Neural cell (in vitro differentiated cells): ENCODE measurements around the gene DENND1A. TPM values are rescaled to one million over a fixed set of nuclear protein-coding genes. Genes with fewer than 3 reads are reported as not detected.
"Not testable (repeated sequence)": the region's sequence is repeated elsewhere in the genome, so short reads cannot be mapped to it uniquely, and the experiment has no call there.

Experiments used
- H2AFZ ChIP-seq: fragments of 200-600, 300-800 bp; sonication (generic), shearing (Covaris generic); 2 replicates; pipeline ENCODE4 v1.6.0; 2014; ENCODE audit warnings: low read depth, mild to moderate bottlenecking, antibody characterized with exemption, low read length, moderate library complexity
- H3F3A ChIP-seq: fragments of 200-600 bp; shearing (Covaris generic); 2 replicates; pipeline ENCODE4 v1.6.1; 2016; ENCODE audit warnings: mild to moderate bottlenecking, moderate library complexity, mixed read lengths, antibody characterized with exemption, low read length; ENCODE audit not compliant: insufficient read depth, poor library complexity, severe bottlenecking
- H3K27ac ChIP-seq: fragments of 200-600, 300-800 bp; sonication (generic), shearing (Covaris generic); 2 replicates; pipeline ENCODE4 v1.5.1; 2014; ENCODE audit warnings: mild to moderate bottlenecking, low read length, moderate library complexity
- H3K27me3 ChIP-seq: fragments of 300-800, 200-600 bp; sonication (generic), shearing (Covaris generic); 2 replicates; pipeline ENCODE4 v1.6.0; 2014; ENCODE audit warnings: mild to moderate bottlenecking, low read depth, low read length, moderate library complexity; ENCODE audit not compliant: insufficient read depth
- H3K36me3 ChIP-seq: fragments of 300-800, 200-600 bp; sonication (generic), shearing (Covaris generic); 2 replicates; pipeline ENCODE4 v1.5.1; 2014; ENCODE audit warnings: mild to moderate bottlenecking, antibody characterized with exemption, low read length, moderate library complexity; ENCODE audit not compliant: insufficient read depth
- H3K4me2 ChIP-seq: fragments of 300-800, 200-600 bp; sonication (generic), shearing (Covaris generic); 2 replicates; pipeline ENCODE4 v1.6.0; 2014; ENCODE audit warnings: mild to moderate bottlenecking, low read length
- H3K4me3 ChIP-seq: fragments of 300-800, 200-600 bp; sonication (generic), shearing (Covaris generic); 2 replicates; pipeline ENCODE4 v1.5.1; 2014; ENCODE audit warnings: mild to moderate bottlenecking, low read length, moderate library complexity
- H3K79me2 ChIP-seq: fragments of 200-600 bp; shearing (Covaris generic); replicated peaks from 2 replicates; pipeline ENCODE4 v1.6.0; 2014; ENCODE audit warnings: mild to moderate bottlenecking, low read length, moderate library complexity; ENCODE audit not compliant: insufficient read depth
- H3K9ac ChIP-seq: fragments of 300-800, 200-600 bp; sonication (generic), shearing (Covaris generic); 2 replicates; pipeline ENCODE4 v1.6.1; 2016; ENCODE audit warnings: mild to moderate bottlenecking, low read length, mixed read lengths
- H3K9me2 ChIP-seq: fragments of 200-600 bp; shearing (Covaris generic); 2 replicates; pipeline ENCODE4 v1.6.1; 2016; ENCODE audit warnings: mild to moderate bottlenecking, low read length, mixed read lengths; ENCODE audit not compliant: insufficient read depth
- H3K9me3 ChIP-seq: fragments of 200-600, 300-800 bp; sonication (generic), shearing (Covaris generic); 2 replicates; pipeline ENCODE4 v1.6.1; 2016; ENCODE audit warnings: mild to moderate bottlenecking, mixed run types, low read length, moderate library complexity, mixed read lengths
- H4K20me1 ChIP-seq: fragments of 200-600 bp; shearing (Covaris generic); 2 replicates; pipeline ENCODE4 v1.6.1; 2016; ENCODE audit warnings: mild to moderate bottlenecking, mixed run types; ENCODE audit not compliant: insufficient read depth
- EP300 ChIP-seq: fragments of 450-650 bp; conservative IDR thresholded peaks from 2 replicates; pipeline ENCODE4 v1.6.1; 2014; ENCODE audit warnings: antibody characterized with exemption, mild to moderate bottlenecking, moderate library complexity; ENCODE audit not compliant: poor library complexity, severe bottlenecking
- EZH2 ChIP-seq: fragments of 200-600, 300-800 bp; shearing (Covaris generic), sonication (generic); IDR thresholded peaks from 2 replicates; pipeline ENCODE4 v1.6.1; 2014; ENCODE audit warnings: antibody characterized with exemption, low read length, borderline replicate concordance, mild to moderate bottlenecking; ENCODE audit not compliant: insufficient read depth, poor library complexity, severe bottlenecking
- MXI1 ChIP-seq: fragments of 450-650 bp; conservative IDR thresholded peaks from 2 replicates; pipeline ENCODE4 v1.6.1; 2014; ENCODE audit warnings: antibody characterized with exemption, mild to moderate bottlenecking; ENCODE audit not compliant: poor library complexity, severe bottlenecking
- POLR2AphosphoS5 ChIP-seq: IDR thresholded peaks from 2 replicates; pipeline ENCODE4 v1.6.1; 2012
- RAD21 ChIP-seq: fragments of 450-650 bp; conservative IDR thresholded peaks from 2 replicates; pipeline ENCODE4 v1.6.1; 2014; ENCODE audit warnings: antibody characterized with exemption, mild to moderate bottlenecking, moderate library complexity
- REST ChIP-seq: IDR thresholded peaks from 2 replicates; pipeline ENCODE4 v1.6.1; 2012; ENCODE audit warnings: borderline replicate concordance
- SMC3 ChIP-seq: fragments of 450-650 bp; conservative IDR thresholded peaks from 2 replicates; pipeline ENCODE4 v1.6.1; 2014; ENCODE audit warnings: antibody characterized with exemption, mild to moderate bottlenecking, moderate library complexity; ENCODE audit not compliant: poor library complexity
- TAF1 ChIP-seq: IDR thresholded peaks from 2 replicates; pipeline ENCODE4 v1.6.1; 2012; ENCODE audit warnings: low read depth
- polyA minus RNA-seq: library from RNA; depleted of rRNA, polyadenylated mRNA; stranded (reverse); fragments of >200 nt; gene quantifications from 2 replicates; pipeline ENCODE4 v1.2.3, GENCODE V29; 2014
- polyA plus RNA-seq: library from polyadenylated mRNA; depleted of rRNA; stranded (reverse); fragments of >200 nt; gene quantifications from 2 replicates; pipeline ENCODE4 v1.2.3, GENCODE V29; 2014
- TF ChIP-seq, protein P1 (sequence below): fragments of 450-650 bp; IDR thresholded peaks from 2 replicates; pipeline ENCODE4 v1.5.1; 2014; ENCODE audit warnings: antibody characterized with exemption, mild to moderate bottlenecking, moderate library complexity; ENCODE audit not compliant: poor library complexity, severe bottlenecking

Gene DENND1A, protein sequence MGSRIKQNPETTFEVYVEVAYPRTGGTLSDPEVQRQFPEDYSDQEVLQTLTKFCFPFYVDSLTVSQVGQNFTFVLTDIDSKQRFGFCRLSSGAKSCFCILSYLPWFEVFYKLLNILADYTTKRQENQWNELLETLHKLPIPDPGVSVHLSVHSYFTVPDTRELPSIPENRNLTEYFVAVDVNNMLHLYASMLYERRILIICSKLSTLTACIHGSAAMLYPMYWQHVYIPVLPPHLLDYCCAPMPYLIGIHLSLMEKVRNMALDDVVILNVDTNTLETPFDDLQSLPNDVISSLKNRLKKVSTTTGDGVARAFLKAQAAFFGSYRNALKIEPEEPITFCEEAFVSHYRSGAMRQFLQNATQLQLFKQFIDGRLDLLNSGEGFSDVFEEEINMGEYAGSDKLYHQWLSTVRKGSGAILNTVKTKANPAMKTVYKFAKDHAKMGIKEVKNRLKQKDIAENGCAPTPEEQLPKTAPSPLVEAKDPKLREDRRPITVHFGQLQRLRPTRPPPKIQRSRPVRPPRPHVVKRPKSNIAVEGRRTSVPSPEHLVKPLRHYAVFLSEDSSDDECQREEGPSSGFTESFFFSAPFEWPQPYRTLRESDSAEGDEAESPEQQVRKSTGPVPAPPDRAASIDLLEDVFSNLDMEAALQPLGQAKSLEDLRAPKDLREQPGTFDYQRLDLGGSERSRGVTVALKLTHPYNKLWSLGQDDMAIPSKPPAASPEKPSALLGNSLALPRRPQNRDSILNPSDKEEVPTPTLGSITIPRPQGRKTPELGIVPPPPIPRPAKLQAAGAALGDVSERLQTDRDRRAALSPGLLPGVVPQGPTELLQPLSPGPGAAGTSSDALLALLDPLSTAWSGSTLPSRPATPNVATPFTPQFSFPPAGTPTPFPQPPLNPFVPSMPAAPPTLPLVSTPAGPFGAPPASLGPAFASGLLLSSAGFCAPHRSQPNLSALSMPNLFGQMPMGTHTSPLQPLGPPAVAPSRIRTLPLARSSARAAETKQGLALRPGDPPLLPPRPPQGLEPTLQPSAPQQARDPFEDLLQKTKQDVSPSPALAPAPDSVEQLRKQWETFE
- polyA plus RNA-seq: 2.3 and 3.3 TPM in 2 replicates
- 21.2 and 21.9 TPM in 2 replicates for polyA minus RNA-seq

GRCh38 chr9:123929870-123930831, at the start of gene DENND1A:
Gene DENND1A, minus strand, starts transcription at chr9:123930126. Its CDS starts 221 bp downstream, at chr9:123929905.
- no peaks in the 10 kb centered on the region for H3K9me3 ChIP-seq
- H3K27ac ChIP-seq: no peak within 1 kb of the TSS

GRCh38 chr9:123978981-123979380, 49.1 kb upstream of the DENND1A start:
- Histone ChIP-seq H3K79me2 (no peaks in the 10 kb centered on the region), H3K9ac (no peak overlapping the region), H2AFZ (no peak overlapping the region), H3K27me3 (no peaks in the 10 kb centered on the region), H3K9me3 (no peaks in the 10 kb centered on the region), H3K4me3 (no peak overlapping the region), H3F3A (no peaks in the 10 kb centered on the region), H3K36me3 (no peaks in the 10 kb centered on the region), H3K9me2 (no peaks in the 10 kb centered on the region), H4K20me1 (no peaks in the 10 kb centered on the region), H3K27ac (no peak overlapping the region), H3K4me2 (no peak overlapping the region)
- TF ChIP-seq EP300 (no peak), TAF1 (no peak), POLR2AphosphoS5 (no peak), MXI1 (no peak), RAD21 (no peak), EZH2 (no peak), SMC3 (no peak), REST (no peak)
- TF ChIP-seq, protein P1, sequence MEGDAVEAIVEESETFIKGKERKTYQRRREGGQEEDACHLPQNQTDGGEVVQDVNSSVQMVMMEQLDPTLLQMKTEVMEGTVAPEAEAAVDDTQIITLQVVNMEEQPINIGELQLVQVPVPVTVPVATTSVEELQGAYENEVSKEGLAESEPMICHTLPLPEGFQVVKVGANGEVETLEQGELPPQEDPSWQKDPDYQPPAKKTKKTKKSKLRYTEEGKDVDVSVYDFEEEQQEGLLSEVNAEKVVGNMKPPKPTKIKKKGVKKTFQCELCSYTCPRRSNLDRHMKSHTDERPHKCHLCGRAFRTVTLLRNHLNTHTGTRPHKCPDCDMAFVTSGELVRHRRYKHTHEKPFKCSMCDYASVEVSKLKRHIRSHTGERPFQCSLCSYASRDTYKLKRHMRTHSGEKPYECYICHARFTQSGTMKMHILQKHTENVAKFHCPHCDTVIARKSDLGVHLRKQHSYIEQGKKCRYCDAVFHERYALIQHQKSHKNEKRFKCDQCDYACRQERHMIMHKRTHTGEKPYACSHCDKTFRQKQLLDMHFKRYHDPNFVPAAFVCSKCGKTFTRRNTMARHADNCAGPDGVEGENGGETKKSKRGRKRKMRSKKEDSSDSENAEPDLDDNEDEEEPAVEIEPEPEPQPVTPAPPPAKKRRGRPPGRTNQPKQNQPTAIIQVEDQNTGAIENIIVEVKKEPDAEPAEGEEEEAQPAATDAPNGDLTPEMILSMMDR: no peak

More at GRCh38 chr9:123929870-123930831, at the start of gene DENND1A:
- Histone ChIP-seq H3K27me3 (no peaks in the 10 kb centered on the region), H3F3A (no peaks in the 10 kb centered on the region), H3K9me2 (no peaks in the 10 kb centered on the region), H3K4me2 (peak within 1 kb of the TSS; percentile 87), H3K4me3 (peak within 1 kb of the TSS; percentile 87), H3K9ac (peak within 1 kb of the TSS; percentile 69), H3K36me3 (no peaks in the 10 kb centered on the region), H4K20me1 (no peaks in the 10 kb centered on the region), H3K79me2 (peaks cover 35% of the 10 kb centered on the region), H2AFZ (peak within 1 kb of the TSS; percentile 58)
- TF ChIP-seq POLR2AphosphoS5 (peak; percentile 73), RAD21 (peak; percentile 39), MXI1 (peak; percentile 61), EZH2 (no peak), SMC3 (peak; percentile 26), EP300 (peak; percentile 36)

- H2AFZ ChIP-seq, H3F3A ChIP-seq, H3K9me3 ChIP-seq, H4K20me1 ChIP-seq, H3K79me2 ChIP-seq, H3K27ac ChIP-seq, H3K9me2 ChIP-seq, H3K9ac ChIP-seq, H3K4me3 ChIP-seq, H3K36me3 ChIP-seq, H3K4me2 ChIP-seq, H3K27me3 ChIP-seq: not testable (repeated sequence)
Observed at GRCh38 chr9:123976579-123976978, 46.7 kb upstream of the DENND1A start.
